ENCODE measurements around the gene TXNDC8. TPM values are rescaled to one million over a fixed set of nuclear protein-coding genes. Genes with fewer than 3 reads are reported as not detected.

TXNDC8 gene
- total and polyA plus RNA-seq, 2 donors (not counting 1 experiment from before 2014, with no cell fraction given): not detected

- ATAC-seq (ENCODE audit: low read depth) (no peak), DNase-seq (no peak)
- no peak overlapping the region for H3K27ac Mint-ChIP-seq
- CTCF ChIA-PET: no interaction called here
- Histone ChIP-seq H3K9me3 (ENCODE audit: control extremely low read depth in 1 of 3, control insufficient read depth in 2 of 3, insufficient read depth in 1 of 3, low read length in 2 of 3) (no peaks in the 10 kb centered on the region), H3K36me3 (replicated peaks in 1 of 2; ENCODE audit: control extremely low read depth in 1 of 2, control insufficient read depth in 1 of 2, extremely low read depth in 1 of 2, insufficient read depth in 2 of 2, low read length in 1 of 2) (no peaks in the 10 kb centered on the region), H4K20me1 (ENCODE audit: control insufficient read depth, insufficient read depth, low read length, poor library complexity, severe bottlenecking) (no peaks in the 10 kb centered on the region), H3K9ac (ENCODE audit: low read length) (no peak overlapping the region), H3K79me2 (ENCODE audit: control insufficient read depth, insufficient read depth, low read length) (no peaks in the 10 kb centered on the region), H3K27me3 (replicated peaks in 1 of 4; ENCODE audit: control extremely low read depth in 1 of 4, control insufficient read depth in 3 of 4, insufficient read depth in 4 of 4, low read length in 3 of 4) (no peaks in the 10 kb centered on the region), H3K4me1 (ENCODE audit: control insufficient read depth in 2 of 2, insufficient read depth in 2 of 2, low read length in 2 of 2) (peaks cover 0 to 5% of the 10 kb centered on the region in 2 donors), H2AFZ (ENCODE audit: insufficient read depth, low read depth, low read length, poor library complexity, severe bottlenecking) (no peak overlapping the region), H3K4me2 (replicated peaks; ENCODE audit: low read depth, low read length, poor library complexity, severe bottlenecking) (no peak overlapping the region), H3K27ac (ENCODE audit: low read length in 2 of 2) (no peak overlapping the region), H3K4me3 (ENCODE audit: control extremely low read depth in 1 of 5, extremely low read depth in 1 of 5, insufficient read depth in 1 of 5, low read depth in 2 of 5, low read length in 4 of 5) (no peak overlapping the region)
- no CpG with 5 or more reads among the region's 3 CpGs for WGBS (ENCODE audit: insufficient coverage)
- H3K9me3 Mint-ChIP-seq (ENCODE audit: insufficient read depth): no peaks in the 10 kb centered on the region
- peaks cover 7% of the 10 kb centered on the region for H3K4me1 Mint-ChIP-seq
- POLR2A ChIA-PET: no interaction called here
- H3K27me3 Mint-ChIP-seq: peaks cover 25% of the 10 kb centered on the region
- H3K4me3 Mint-ChIP-seq: no peak overlapping the region
- TF ChIP-seq, protein P1, sequence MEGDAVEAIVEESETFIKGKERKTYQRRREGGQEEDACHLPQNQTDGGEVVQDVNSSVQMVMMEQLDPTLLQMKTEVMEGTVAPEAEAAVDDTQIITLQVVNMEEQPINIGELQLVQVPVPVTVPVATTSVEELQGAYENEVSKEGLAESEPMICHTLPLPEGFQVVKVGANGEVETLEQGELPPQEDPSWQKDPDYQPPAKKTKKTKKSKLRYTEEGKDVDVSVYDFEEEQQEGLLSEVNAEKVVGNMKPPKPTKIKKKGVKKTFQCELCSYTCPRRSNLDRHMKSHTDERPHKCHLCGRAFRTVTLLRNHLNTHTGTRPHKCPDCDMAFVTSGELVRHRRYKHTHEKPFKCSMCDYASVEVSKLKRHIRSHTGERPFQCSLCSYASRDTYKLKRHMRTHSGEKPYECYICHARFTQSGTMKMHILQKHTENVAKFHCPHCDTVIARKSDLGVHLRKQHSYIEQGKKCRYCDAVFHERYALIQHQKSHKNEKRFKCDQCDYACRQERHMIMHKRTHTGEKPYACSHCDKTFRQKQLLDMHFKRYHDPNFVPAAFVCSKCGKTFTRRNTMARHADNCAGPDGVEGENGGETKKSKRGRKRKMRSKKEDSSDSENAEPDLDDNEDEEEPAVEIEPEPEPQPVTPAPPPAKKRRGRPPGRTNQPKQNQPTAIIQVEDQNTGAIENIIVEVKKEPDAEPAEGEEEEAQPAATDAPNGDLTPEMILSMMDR (IDR thresholded peaks at IDR 0.05): no peak
- no peak for TF ChIP-seq EZH2 (IDR thresholded peaks at IDR 0.05; ENCODE audit: borderline replicate concordance, insufficient read depth, low read depth, low read length, poor library complexity, severe bottlenecking)
- intact Hi-C loops (cut with micrococcal nuclease): no loop called here
Observed at GRCh38 chr9:110332766-110333165, 4.9 kb downstream of the TXNDC8 start.

GRCh38 chr9:110330484-110331105 lies 7.1 kb downstream of the TXNDC8 start:
- Mint-ChIP-seq H3K27me3 (peaks cover 25% of the 10 kb centered on the region), H3K9me3 (ENCODE audit: insufficient read depth) (no peaks in the 10 kb centered on the region), H3K27ac (no peak overlapping the region), H3K4me1 (peaks cover 7% of the 10 kb centered on the region), H3K4me3 (no peak overlapping the region)
- Histone ChIP-seq H3K4me1 (ENCODE audit: control insufficient read depth in 2 of 2, insufficient read depth in 2 of 2, low read length in 2 of 2) (peaks cover 0 to 5% of the 10 kb centered on the region in 2 donors), H3K4me3 (ENCODE audit: control extremely low read depth in 1 of 5, extremely low read depth in 1 of 5, insufficient read depth in 1 of 5, low read depth in 2 of 5, low read length in 4 of 5) (no peak overlapping the region), H3K79me2 (ENCODE audit: control insufficient read depth, insufficient read depth, low read length) (no peaks in the 10 kb centered on the region), H3K9ac (ENCODE audit: low read length) (no peak overlapping the region), H3K27me3 (replicated peaks in 1 of 4; ENCODE audit: control extremely low read depth in 1 of 4, control insufficient read depth in 3 of 4, insufficient read depth in 4 of 4, low read length in 3 of 4) (no peaks in the 10 kb centered on the region), H3K27ac (ENCODE audit: low read length in 2 of 2) (no peak overlapping the region), H4K20me1 (ENCODE audit: control insufficient read depth, insufficient read depth, low read length, poor library complexity, severe bottlenecking) (no peaks in the 10 kb centered on the region), H3K36me3 (replicated peaks in 1 of 2; ENCODE audit: control extremely low read depth in 1 of 2, control insufficient read depth in 1 of 2, extremely low read depth in 1 of 2, insufficient read depth in 2 of 2, low read length in 1 of 2) (no peaks in the 10 kb centered on the region), H2AFZ (ENCODE audit: insufficient read depth, low read depth, low read length, poor library complexity, severe bottlenecking) (no peak overlapping the region), H3K9me3 (ENCODE audit: control extremely low read depth in 1 of 3, control insufficient read depth in 2 of 3, insufficient read depth in 1 of 3, low read length in 2 of 3) (no peaks in the 10 kb centered on the region), H3K4me2 (replicated peaks; ENCODE audit: low read depth, low read length, poor library complexity, severe bottlenecking) (no peak overlapping the region)
- 100% methylated on average over 1 of the region's 1 CpG for WGBS (ENCODE audit: insufficient coverage)
- ChIA-PET POLR2A (no interaction called here), CTCF (no interaction called here)
- TF ChIP-seq, protein P1 (IDR thresholded peaks at IDR 0.05): no peak
- no peak for TF ChIP-seq EZH2 (IDR thresholded peaks at IDR 0.05; ENCODE audit: borderline replicate concordance, insufficient read depth, low read depth, low read length, poor library complexity, severe bottlenecking)
- DNase-seq: no peak
- intact Hi-C loops (cut with micrococcal nuclease): no loop called here
- no peak for ATAC-seq (ENCODE audit: low read depth)
